Endodermal cell (in vitro differentiated cells): Measurements from ENCODE around the gene CDHR3. TPM values are rescaled to one million over a fixed set of nuclear protein-coding genes. Genes with fewer than 3 reads are reported as not detected.

ENCODE experiments used
- DNase-seq: peaks from one replicate; pipeline ENCODE4 v3.0.0-alpha.2; 2017
- H3K27ac ChIP-seq: 2 replicates; pipeline ENCODE4 v1.5.1; 2013; ENCODE audit warnings: mild to moderate bottlenecking, low read depth, low read length, moderate library complexity
- H3K27me3 ChIP-seq: 2 replicates; pipeline ENCODE4 v1.6.1; 2013; ENCODE audit warnings: mild to moderate bottlenecking, low read length, moderate library complexity; ENCODE audit not compliant: insufficient read depth, control insufficient read depth, poor library complexity, severe bottlenecking
- H3K36me3 ChIP-seq: 2 replicates; pipeline ENCODE4 v1.7.0; 2013; ENCODE audit warnings: mild to moderate bottlenecking, low read length, moderate library complexity; ENCODE audit not compliant: control insufficient read depth, insufficient read depth
- H3K4me1 ChIP-seq: one replicate; pipeline ENCODE4 v1.7.0; 2013; ENCODE audit warnings: low read length; ENCODE audit not compliant: control insufficient read depth, insufficient read depth
- H3K4me3 ChIP-seq: 2 replicates; pipeline ENCODE4 v1.5.1; 2013; ENCODE audit warnings: mild to moderate bottlenecking, low read length, moderate library complexity
- H3K9ac ChIP-seq: 2 replicates; pipeline ENCODE4 v1.6.1; 2013; ENCODE audit warnings: mild to moderate bottlenecking, low read length, moderate library complexity; ENCODE audit not compliant: poor library complexity, severe bottlenecking; ENCODE audit errors: extremely low read depth
- H3K9me3 ChIP-seq: 2 replicates; pipeline ENCODE4 v1.6.1; 2013; ENCODE audit warnings: mild to moderate bottlenecking, low read length, moderate library complexity; ENCODE audit not compliant: control insufficient read depth
- H3K27ac Mint-ChIP-seq: 2 replicates; pipeline ENCODE4 v1.8.0; 2020; ENCODE audit warnings: mixed read lengths
- H3K27me3 Mint-ChIP-seq: 2 replicates; pipeline ENCODE4 v1.8.0; 2021; ENCODE audit warnings: mild to moderate bottlenecking, mixed read lengths; ENCODE audit not compliant: insufficient read depth
- H3K36me3 Mint-ChIP-seq: 2 replicates; pipeline ENCODE4 v1.8.0; 2020; ENCODE audit warnings: low read depth, mixed read lengths
- H3K4me1 Mint-ChIP-seq: 2 replicates; pipeline ENCODE4 v1.8.0; 2020; ENCODE audit warnings: mixed read lengths
- H3K4me3 Mint-ChIP-seq: 2 replicates; pipeline ENCODE4 v1.8.0; 2020; ENCODE audit warnings: mild to moderate bottlenecking, moderate library complexity, mixed read lengths
- H3K9me3 Mint-ChIP-seq: 2 replicates; pipeline ENCODE4 v1.8.0; 2020; ENCODE audit warnings: mild to moderate bottlenecking, mixed read lengths
- CTCF ChIP-seq: fragments of 200-600 bp; sonication (generic); conservative IDR thresholded peaks from 2 replicates; pipeline ENCODE4 v1.5.0; 2021; ENCODE audit warnings: antibody characterized with exemption, mild to moderate bottlenecking
- WGBS, 2 experiments: methylation state at CpG; one replicate each; pipeline versions ENCODE4 v1.1.5 to v1.1.7; 2013; ENCODE audit warnings: missing lambda C conversion rate in 2 of 2, mixed read lengths in 1 of 2; ENCODE audit not compliant: insufficient coverage in 1 of 2, insufficient read length in 1 of 2; 5-methylcytosine and 5-hydroxymethylcytosine counted together
- total RNA-seq, 2 donors: library from RNA; stranded (reverse); fragmentation: NEBNext Ultra II Directional in 1 of 2; extraction: Animal tissue kit (Norgen Biotek cat#: 25700) in 1 of 2; gene quantifications; 2 replicates in 1 of 2; 3 replicates in 1 of 2; pipeline ENCODE4 v1.2.1, GENCODE V29; 2021

CDHR3 gene
- total RNA-seq, 2 donors from 2014 or later, result 7.5 to 16.1 TPM

- no peak overlapping the region for H3K4me3 ChIP-seq
- H3K27ac ChIP-seq, result no peak overlapping the region
- Mint-ChIP-seq H3K36me3 (no peaks in the 10 kb centered on the region), H3K9me3 (peaks cover 9% of the 10 kb centered on the region), H3K4me3 (no peak overlapping the region), H3K4me1 (peaks cover 18% of the 10 kb centered on the region), H3K27ac (no peak overlapping the region), H3K27me3 (no peaks in the 10 kb centered on the region)
- TF ChIP-seq CTCF, result no peak
- no peaks in the 10 kb centered on the region for H3K27me3 ChIP-seq
- no peak overlapping the region for H3K9ac ChIP-seq
- H3K36me3 ChIP-seq, result no peaks in the 10 kb centered on the region
- no peaks in the 10 kb centered on the region for H3K4me1 ChIP-seq
- no peak for DNase-seq
- no peaks in the 10 kb centered on the region for H3K9me3 ChIP-seq
These were observed 70.7 kb downstream of the CDHR3 start for GRCh38 chr7:106033735-106034134.

- Histone ChIP-seq H3K9ac (no peak overlapping the region), H3K36me3 (no peaks in the 10 kb centered on the region), H3K27ac (no peak overlapping the region), H3K27me3 (no peaks in the 10 kb centered on the region), H3K9me3 (no peaks in the 10 kb centered on the region), H3K4me1 (no peaks in the 10 kb centered on the region), H3K4me3 (no peak overlapping the region)
- no peaks in the 10 kb centered on the region for H3K36me3 Mint-ChIP-seq
- TF ChIP-seq CTCF, result no peak
- peaks cover 9% of the 10 kb centered on the region for H3K9me3 Mint-ChIP-seq
- no peaks in the 10 kb centered on the region for H3K27me3 Mint-ChIP-seq
- 96 to 100% methylated on average over 1 to 2 of the region's 2 CpGs for WGBS, 2 experiments
- no peak overlapping the region for H3K4me3 Mint-ChIP-seq
- no peak overlapping the region for H3K27ac Mint-ChIP-seq
- DNase-seq, result no peak
- peaks cover 15% of the 10 kb centered on the region for H3K4me1 Mint-ChIP-seq
These were observed 71.3 kb downstream of the CDHR3 start for GRCh38 chr7:106034383-106034782.

- H3K9ac ChIP-seq, result no peak overlapping the region
- DNase-seq, result no peak
- no peaks in the 10 kb centered on the region for H3K27me3 ChIP-seq
- TF ChIP-seq CTCF, result no peak
- no peaks in the 10 kb centered on the region for H3K9me3 ChIP-seq
- H3K27ac ChIP-seq, result no peak overlapping the region
- Mint-ChIP-seq H3K27me3 (no peaks in the 10 kb centered on the region), H3K4me1 (peaks cover 12% of the 10 kb centered on the region), H3K9me3 (peaks cover 9% of the 10 kb centered on the region), H3K36me3 (no peaks in the 10 kb centered on the region), H3K27ac (no peak overlapping the region), H3K4me3 (no peak overlapping the region)
- H3K4me1 ChIP-seq, result no peaks in the 10 kb centered on the region
- no peak overlapping the region for H3K4me3 ChIP-seq
- H3K36me3 ChIP-seq, result no peaks in the 10 kb centered on the region
- WGBS, 2 experiments, result 87% methylated on average over 8 of the region's 8 CpGs
These were observed 72.5 kb downstream of the CDHR3 start for GRCh38 chr7:106035568-106035967.
